Uterus (tissue), 4 donors: Measurements from ENCODE around the gene EHD1. TPM values are rescaled to one million over a fixed set of nuclear protein-coding genes. Genes with fewer than 3 reads are reported as not detected.

Experiments used
- DNase-seq, 2 donors: peaks; one replicate each; pipeline ENCODE4 v3.0.0-alpha.2; 2019 to 2020
- H3K27ac ChIP-seq, 2 donors: fragments of 200-600 bp; sonication (generic); 1 replicate in 1 of 2; 2 replicates in 1 of 2; pipeline ENCODE4 v1.5.1; 2016 to 2018
- H3K27me3 ChIP-seq, 2 donors: fragments of 200-600 bp; sonication (generic); one replicate each; pipeline ENCODE4 v1.5.1; 2018 to 2019; ENCODE audit warnings: control low read depth in 1 of 2
- H3K36me3 ChIP-seq, 2 donors: fragments of 200-600 bp; sonication (generic); one replicate each; pipeline ENCODE4 v1.5.1; 2019; ENCODE audit warnings: control low read depth in 1 of 2
- H3K4me1 ChIP-seq, 2 donors: fragments of 200-600 bp; sonication (generic); one replicate each; pipeline ENCODE4 v1.5.1; 2018 to 2019; ENCODE audit warnings: control low read depth in 1 of 2
- H3K4me3 ChIP-seq, 2 donors: fragments of 200-600 bp; sonication (generic); 1 replicate in 1 of 2; 2 replicates in 1 of 2; pipeline ENCODE4 v1.5.1; 2018 to 2019; ENCODE audit warnings: mild to moderate bottlenecking in 1 of 2
- H3K9me3 ChIP-seq, 2 donors: fragments of 200-600 bp; sonication (generic); one replicate each; pipeline ENCODE4 v1.5.1; 2019; ENCODE audit warnings: control low read depth in 1 of 2
- CTCF ChIP-seq, 4 experiments: fragments of 200-600 bp in 2 of 4; fragments of 450-650 bp in 2 of 4; sonication (generic) in 2 of 4; IDR thresholded peaks; one replicate each; pipeline ENCODE4 v1.5.1; 2016 to 2019; ENCODE audit warnings: antibody characterized with exemption in 4 of 4, mild to moderate bottlenecking in 2 of 4, moderate library complexity in 1 of 4
- POLR2A ChIP-seq, 2 donors: fragments of 450-650 bp; IDR thresholded peaks; one replicate each; pipeline ENCODE4 v1.6.1; 2016; ENCODE audit warnings: antibody characterized with exemption in 2 of 2, mild to moderate bottlenecking in 1 of 2, moderate library complexity in 1 of 2
- intact Hi-C: fragments of 100-400 bp; cut with DNase I; formaldehyde crosslinking; loops from one replicate; pipeline ENCODE4 v1.15.1; 2023; ENCODE audit warnings: low total_unique reads
- total RNA-seq, 4 donors: library from RNA; depleted of rRNA in 3 of 4; stranded (reverse); fragments of >200 nt in 3 of 4; gene quantifications; one replicate each; pipeline versions ENCODE4 v1.1.0 to v1.2.4, GENCODE V29; 2014 to 2023
- donor health status: DM: yes; HTN: yes; CAD: no.

Gene EHD1
- total RNA-seq, 4 donors from 2014 or later, result 3.5 to 78.7 (median 36.9) TPM

GRCh38 chr11:64915376-64915887 is 37.0 kb upstream of the EHD1 start:
- intact Hi-C loops, result no loop called here
- no peak for DNase-seq
- H3K9me3 ChIP-seq, result no peaks in the 10 kb centered on the region
- no peaks in the 10 kb centered on the region for H3K36me3 ChIP-seq
- TF ChIP-seq POLR2A (IDR thresholded peaks at IDR 0.05) (no peak), CTCF (IDR thresholded peaks at IDR 0.05) (no peak)
- no peaks in the 10 kb centered on the region for H3K4me1 ChIP-seq
- H3K4me3 ChIP-seq, result peak overlapping the region in 1 of 2 donors; percentile 85
- no peaks in the 10 kb centered on the region for H3K27me3 ChIP-seq
- peak overlapping the region; percentile 69 to 87 for H3K27ac ChIP-seq

- no peaks in the 10 kb centered on the region for H3K4me1 ChIP-seq
- DNase-seq, result no peak
- H3K4me3 ChIP-seq, result no peak overlapping the region
- no peaks in the 10 kb centered on the region for H3K27me3 ChIP-seq
- no peak overlapping the region for H3K27ac ChIP-seq
- H3K36me3 ChIP-seq, result no peaks in the 10 kb centered on the region
- TF ChIP-seq CTCF (IDR thresholded peaks at IDR 0.05), result no peak
- TF ChIP-seq POLR2A (IDR thresholded peaks at IDR 0.05), result no peak
- intact Hi-C loops, result no loop called here
- H3K9me3 ChIP-seq, result no peaks in the 10 kb centered on the region
Measured at GRCh38 chr11:64914123-64914522, 35.7 kb upstream of the EHD1 start.

- Histone ChIP-seq H3K27ac (no peak overlapping the region), H3K9me3 (no peaks in the 10 kb centered on the region), H3K4me1 (no peaks in the 10 kb centered on the region), H3K27me3 (no peaks in the 10 kb centered on the region), H3K36me3 (no peaks in the 10 kb centered on the region), H3K4me3 (no peak overlapping the region)
- DNase-seq, result no peak
- intact Hi-C loops, result no loop called here
- no peak for TF ChIP-seq POLR2A (IDR thresholded peaks at IDR 0.05)
- TF ChIP-seq CTCF (IDR thresholded peaks at IDR 0.05), result no peak
Measured at GRCh38 chr11:64913171-64913727, 34.8 kb upstream of the EHD1 start.

- intact Hi-C loops, result no loop called here
- H3K4me3 ChIP-seq, result no peak overlapping the region
- H3K4me1 ChIP-seq, result no peaks in the 10 kb centered on the region
- H3K27me3 ChIP-seq, result no peaks in the 10 kb centered on the region
- no peaks in the 10 kb centered on the region for H3K9me3 ChIP-seq
- TF ChIP-seq CTCF (IDR thresholded peaks at IDR 0.05) (no peak), POLR2A (IDR thresholded peaks at IDR 0.05) (no peak)
- H3K36me3 ChIP-seq, result no peaks in the 10 kb centered on the region
- H3K27ac ChIP-seq, result no peak overlapping the region
- DNase-seq, result no peak
Measured at GRCh38 chr11:64911689-64912088, 33.3 kb upstream of the EHD1 start.

- H3K4me1 ChIP-seq, result no peaks in the 10 kb centered on the region
- TF ChIP-seq CTCF (IDR thresholded peaks at IDR 0.05) (no peak), POLR2A (IDR thresholded peaks at IDR 0.05) (no peak)
- DNase-seq, result no peak
- intact Hi-C loops, result no loop called here
- no peak overlapping the region for H3K27ac ChIP-seq
- no peaks in the 10 kb centered on the region for H3K27me3 ChIP-seq
- no peaks in the 10 kb centered on the region for H3K36me3 ChIP-seq
- no peaks in the 10 kb centered on the region for H3K9me3 ChIP-seq
- no peak overlapping the region for H3K4me3 ChIP-seq
Measured at GRCh38 chr11:64911142-64911541, 32.7 kb upstream of the EHD1 start.
